Measurements from ENCODE around the gene LCN10. TPM values are rescaled to one million over a fixed set of nuclear protein-coding genes. Genes with fewer than 3 reads are reported as not detected.
"Not testable (repeated sequence)": the region's sequence is repeated elsewhere in the genome, so short reads cannot be mapped to it uniquely, and the experiment has no call there.

LCN10 gene
- total RNA-seq: 7.7 TPM
- long read RNA-seq, partial matches to known transcripts: 0 of 2 reads
- long read RNA-seq, other reads (novel, unspliced or antisense): 2 of 2 reads

DNA sequence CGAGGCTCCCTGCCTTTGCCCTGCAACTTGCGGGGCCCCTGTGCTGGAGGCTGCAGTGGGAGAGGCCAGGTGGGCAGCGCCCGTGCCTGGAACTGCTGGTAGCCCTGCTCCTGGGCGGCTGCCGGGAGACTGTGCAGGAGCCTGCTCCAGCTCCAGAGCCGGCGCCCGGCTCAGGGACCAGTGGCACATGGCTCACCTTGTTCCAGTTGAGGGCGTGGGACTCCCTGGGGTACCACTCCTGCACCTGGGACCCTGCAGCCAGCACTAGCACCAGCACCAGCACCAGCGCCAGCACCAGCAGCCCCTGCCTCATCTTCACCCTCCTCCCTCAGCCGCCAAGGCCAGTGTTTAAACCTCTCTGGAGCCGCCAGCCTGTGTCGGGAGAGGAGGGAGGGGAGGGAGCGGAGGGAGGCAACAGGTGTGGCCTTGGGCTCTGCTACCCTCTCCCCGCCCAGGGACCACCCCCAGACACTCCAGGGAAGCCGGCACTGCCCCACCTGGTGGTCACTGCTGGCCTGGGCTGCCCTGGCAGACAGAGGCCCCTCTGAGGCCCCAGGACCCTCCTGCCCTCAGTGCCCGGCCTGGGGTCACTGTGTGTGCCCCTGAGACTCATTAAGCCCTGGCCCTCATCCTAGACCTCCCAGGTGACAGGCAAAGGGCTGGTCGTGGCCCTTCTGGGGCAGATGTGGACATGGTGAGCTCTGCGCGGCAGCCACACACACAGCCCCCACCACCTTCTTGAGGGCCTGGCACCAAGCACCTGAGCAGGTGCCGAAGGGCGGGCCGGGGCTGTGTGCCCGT lies at the start of gene LCN10:
Gene LCN10, minus strand, starts transcription at position 350 of the 801 bp plus-strand sequence. Its CDS starts 37 bp downstream, at position 313.
- ATAC-seq (ENCODE audit: poor library complexity) (no peak), DNase-seq (no peak)
- intact Hi-C loops (cut with DNase I): no loop called here

DNA sequence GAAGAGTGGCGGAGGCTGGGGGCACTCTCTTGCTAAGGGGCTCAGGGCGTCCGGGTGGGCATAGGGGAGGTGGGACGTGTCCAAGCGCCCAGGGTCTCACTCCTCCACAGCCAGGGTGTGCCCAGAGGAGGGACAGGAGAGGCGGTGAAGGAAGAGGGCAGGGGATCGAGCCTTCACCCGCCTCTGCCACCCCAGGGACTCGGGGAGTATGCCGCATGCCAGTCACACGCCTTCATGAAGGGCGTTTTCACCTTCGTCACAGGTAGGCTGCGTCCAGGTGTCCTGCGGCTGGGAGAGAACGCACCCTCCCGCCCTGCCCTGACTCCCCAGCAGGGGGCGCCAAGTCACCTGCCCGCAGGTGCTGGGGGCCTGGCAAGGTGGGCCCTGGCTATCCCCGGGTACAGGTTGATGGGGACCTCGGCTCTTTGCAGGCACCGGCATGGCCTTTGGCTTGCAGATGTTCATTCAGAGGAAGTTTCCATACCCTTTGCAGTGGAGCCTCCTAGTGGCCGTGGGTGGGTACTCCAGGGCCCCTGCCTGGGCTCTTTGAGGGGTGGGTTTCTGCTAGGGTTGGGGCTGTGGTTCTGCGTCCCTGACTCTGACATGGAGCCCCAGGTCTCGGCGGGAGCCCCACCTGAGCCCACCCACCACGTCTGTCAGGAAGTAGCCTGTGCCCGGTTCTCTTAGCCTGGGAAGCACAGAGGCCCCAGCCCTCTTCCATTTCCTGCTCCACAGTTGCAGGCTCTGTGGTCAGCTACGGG lies 49.0 kb upstream of the LCN10 start:
- ATAC-seq (ENCODE audit: poor library complexity): peak; percentile 7
- intact Hi-C loops (cut with DNase I): no loop called here
- peak; percentile 71 for DNase-seq

DNA sequence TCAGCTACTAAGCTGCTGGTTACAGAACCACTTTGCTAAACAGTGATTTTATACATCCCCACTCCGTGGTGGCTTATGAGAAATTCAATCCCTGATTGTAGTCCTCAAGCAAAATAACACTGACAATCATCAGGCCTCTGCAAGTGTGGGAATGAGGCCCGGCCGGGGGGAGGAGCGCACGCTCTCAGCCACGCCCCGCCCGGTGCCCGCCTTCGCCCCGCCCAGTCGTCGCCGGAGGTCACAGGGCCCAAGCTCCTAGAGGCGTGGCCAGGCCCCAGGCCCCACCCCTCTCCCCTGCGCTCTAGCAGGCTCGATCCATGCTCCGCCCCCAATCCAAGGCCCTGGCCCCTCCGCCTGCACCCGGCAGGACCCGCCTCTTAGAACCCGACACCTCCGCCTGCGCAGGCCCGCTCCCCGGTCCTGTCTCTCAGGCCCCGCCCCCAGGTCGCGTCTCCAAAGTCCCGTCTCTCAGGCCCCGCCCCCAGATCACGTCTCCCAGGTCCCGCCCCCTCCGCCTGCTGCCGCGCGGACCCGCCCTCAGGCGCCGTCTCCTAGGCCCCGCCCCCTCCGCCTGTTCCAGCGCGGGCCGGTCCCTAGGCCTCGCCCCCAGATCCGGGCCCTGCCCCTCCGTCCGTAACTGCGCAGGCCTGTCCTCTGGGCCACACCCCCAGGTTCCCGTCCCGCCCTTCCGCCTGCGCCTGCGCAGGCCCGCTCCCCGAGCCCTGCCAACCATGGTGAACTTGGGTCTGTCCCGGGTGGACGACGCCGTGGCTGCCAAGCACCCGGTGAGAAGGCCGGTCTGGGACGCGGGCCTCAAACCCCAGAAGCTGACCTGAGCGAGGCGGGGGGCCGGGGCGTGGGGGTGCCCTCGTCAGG lies 48.1 kb upstream of the LCN10 start, which contains the start of gene TMEM141:
Gene TMEM141, plus strand, starts transcription at position 705 of the 876 bp plus-strand sequence. Its CDS starts 27 bp downstream, at position 732.
- peak; percentile 100 for DNase-seq
- intact Hi-C loops (cut with DNase I): no loop called here
- peak; percentile 95 for ATAC-seq (ENCODE audit: poor library complexity)

DNA sequence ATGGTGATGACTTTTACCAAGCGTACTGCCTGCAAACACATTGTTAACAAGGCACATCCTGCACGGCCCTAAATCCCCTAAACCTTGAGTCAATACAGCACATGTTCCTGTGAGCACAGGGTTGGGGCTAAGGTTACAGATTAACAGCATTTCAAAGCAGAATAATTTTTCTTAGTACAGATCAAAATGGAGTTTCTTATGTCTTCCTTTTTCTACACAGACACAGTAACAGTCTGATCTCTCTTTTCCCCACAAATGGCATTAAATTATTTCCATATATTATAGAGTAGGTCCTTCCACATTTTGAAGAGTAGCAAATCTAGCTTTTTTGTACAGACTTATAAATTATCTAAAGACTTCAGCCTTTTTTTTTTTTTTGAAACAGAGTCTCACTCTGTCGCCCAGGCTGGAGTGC lies 46.8 kb upstream of the LCN10 start:
- ATAC-seq (ENCODE audit: poor library complexity) (no peak), DNase-seq (no peak)
- intact Hi-C loops (cut with DNase I): no loop called here

DNA sequence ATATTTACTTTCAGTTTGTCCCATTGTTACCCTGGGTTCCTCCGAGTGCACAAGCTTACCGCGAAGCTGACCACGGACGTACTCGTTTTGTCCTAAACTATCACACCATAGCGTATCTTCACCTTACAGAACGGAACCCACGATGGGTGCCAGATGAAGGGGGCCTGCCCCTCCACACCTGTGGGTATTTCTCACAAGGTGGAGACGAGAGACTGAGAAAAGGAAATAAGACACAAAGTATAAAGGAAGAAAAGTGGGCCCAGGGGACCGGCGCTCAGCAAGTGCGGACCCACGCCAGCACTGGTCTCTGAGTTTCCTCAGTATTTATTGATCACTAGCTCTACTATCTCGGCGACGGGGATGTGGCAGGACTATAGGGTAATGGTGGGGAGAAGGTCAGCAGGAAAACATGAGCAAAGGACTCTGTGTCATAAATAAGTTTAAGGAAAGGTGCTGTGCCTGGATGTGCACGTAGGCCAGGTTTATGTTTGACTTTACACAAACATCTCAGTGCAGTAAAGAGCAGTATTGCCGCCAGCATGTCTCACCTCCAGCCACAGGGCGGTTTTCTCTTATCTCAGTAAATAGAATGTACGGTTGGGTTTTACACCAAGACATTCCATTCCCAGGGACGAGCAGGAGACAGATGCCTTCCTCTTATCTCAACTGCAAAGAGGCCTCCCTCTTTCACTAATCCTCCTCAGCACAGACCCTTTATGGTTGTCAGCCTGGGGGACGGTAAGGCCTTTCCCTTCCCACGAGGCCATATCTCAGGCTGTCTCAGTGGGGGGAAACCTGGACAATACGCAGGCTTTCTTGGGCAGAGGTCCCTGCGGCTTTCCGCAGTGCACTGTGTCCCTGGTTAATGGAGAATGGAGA lies 46.1 kb upstream of the LCN10 start:
- DNase-seq; intact Hi-C loops (cut with DNase I); ATAC-seq (ENCODE audit: poor library complexity): not testable (repeated sequence)

DNA sequence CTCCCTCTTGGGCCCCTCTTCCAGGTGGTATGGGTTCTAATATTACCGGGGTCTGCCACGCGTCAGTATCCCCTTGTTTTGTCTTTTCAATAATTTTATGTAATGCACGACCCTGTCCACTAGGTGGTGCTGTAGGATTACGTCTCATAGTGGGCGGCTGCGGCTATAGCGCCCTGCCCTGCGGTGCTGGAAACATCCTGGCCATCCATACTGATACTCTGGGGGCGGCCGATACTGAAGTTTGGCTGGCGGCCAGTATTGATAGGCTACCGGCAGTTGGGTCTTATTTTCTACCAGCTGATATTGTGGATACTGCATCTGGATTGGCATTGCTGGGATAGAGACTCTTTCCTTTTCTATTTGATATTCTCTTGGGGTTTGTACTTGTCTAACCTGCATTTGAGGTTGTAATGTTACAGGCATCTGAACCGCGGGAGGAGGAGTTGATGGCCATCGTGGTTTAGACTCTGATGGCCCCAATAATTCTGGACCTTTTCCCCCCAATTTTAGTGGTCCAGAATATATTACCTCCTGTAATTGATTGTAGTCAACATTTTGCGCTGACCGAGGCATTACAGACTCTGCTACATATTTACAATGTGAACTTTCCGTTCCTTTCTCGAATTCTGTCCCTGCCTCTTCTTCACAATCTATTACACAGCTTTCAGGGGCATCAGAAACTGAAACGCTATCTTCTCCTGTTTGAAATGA lies 45.1 kb upstream of the LCN10 start:
- no peak for ATAC-seq (ENCODE audit: poor library complexity)
- peak; percentile 75 for DNase-seq
- intact Hi-C loops (cut with DNase I): loop anchor here (1.0 kb wide), 1 partner anchor 247 kb away; no protein-coding TSS in a partner anchor

DNA sequence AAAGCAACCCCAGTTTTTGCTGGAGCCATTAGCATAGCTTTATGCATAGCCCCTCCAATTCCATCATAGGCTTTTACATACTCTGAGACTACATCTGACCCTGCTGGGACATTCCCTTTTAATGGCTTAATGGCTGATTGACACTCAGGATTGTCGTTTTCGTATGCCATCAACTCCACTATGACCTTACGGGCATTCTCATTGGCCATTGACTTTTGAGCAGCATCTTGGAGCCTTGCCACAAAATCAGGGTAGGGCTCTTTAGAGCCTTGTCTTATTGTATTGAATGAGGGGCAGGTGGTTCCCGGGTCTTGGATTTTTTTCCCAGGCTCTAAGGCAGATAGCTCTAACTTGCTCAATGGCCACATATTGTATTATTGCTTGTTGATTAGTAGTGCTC lies 44.2 kb upstream of the LCN10 start:
- not testable (repeated sequence) for ATAC-seq (ENCODE audit: poor library complexity); DNase-seq
- intact Hi-C loops (cut with DNase I): loop anchor here (1.0 kb wide), 1 partner anchor 248 kb away; no protein-coding TSS in a partner anchor

DNA sequence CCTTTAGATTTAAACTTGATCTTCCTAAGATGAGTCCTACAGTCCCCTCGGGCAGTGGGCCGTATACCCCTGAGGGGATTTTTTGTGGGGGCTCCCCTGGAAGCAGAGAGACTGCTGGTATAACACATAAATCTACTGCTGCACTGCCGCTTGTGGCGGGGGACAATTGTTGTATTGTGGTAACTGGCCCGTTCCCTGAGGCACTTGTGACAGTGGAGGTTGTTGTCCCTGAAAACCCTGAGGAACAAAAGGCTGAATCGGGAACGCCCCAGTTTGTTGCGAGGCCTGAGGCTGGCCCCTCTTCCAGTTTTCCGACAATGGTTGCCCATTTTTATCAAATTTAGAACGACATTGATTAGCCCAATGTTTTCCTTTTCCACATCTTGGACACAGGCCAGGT lies 43.7 kb upstream of the LCN10 start:
- no peak for ATAC-seq (ENCODE audit: poor library complexity)
- no peak for DNase-seq

DNA sequence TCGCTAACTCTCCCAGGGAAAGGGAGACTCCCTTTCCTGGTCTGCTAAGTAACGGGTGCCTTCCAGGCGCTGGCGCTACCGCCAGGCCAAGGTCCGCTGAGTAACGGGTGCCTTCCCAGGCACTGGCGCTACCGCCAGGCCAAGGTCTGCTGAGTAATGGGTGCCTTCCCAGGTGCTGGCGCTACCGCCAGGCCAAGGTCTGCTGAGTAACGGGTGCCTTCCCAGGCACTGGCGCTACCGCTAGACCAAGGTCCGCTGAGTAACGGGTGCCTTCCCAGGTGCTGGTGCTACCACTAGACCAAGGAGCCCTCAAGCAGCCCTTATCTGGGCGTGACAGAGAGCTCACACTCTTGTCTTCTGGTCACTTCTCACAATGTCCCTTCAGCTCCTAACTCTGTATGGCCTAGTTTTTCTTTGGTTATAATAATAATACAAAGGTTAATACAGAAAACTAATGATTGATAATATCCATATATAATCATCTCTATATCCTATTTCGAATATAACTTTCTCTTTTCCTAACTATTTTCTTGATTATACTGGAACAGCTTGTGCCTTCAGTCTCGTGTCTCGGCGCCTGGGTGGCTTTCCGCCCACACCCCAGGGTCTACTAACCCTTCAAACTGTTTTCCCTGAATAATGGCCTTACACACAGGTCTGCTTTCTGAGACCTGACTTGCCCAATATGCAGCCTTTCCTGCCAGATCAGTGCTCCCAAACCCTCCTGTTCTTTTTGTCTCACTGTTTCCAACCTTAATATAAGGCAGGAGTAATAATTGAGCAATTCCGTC lies 43.0 kb upstream of the LCN10 start:
- intact Hi-C loops (cut with DNase I); DNase-seq; ATAC-seq (ENCODE audit: poor library complexity): not testable (repeated sequence)

More for the DNA sequence above, 43.7 kb upstream of the LCN10 start:
- intact Hi-C loops (cut with DNase I): no loop called here

DNA sequence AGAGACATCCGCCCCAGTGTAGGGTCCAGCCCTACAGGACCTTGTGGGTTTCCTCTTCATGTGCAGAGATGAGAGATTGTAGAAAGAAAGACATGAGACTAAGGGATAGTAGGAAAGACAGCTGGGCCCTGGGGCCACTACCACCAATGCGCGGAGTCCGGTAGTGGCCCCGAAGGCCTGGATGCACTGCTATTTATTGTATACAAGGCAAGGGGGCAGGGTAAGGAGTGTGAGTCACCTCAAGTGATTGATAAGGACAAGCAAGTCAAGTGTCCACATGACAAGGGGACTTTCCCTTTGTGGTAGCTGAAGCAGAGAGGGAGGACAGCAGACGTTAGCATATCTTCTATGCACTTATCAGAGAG lies 42.2 kb upstream of the LCN10 start:
- no peak for ATAC-seq (ENCODE audit: poor library complexity)
- intact Hi-C loops (cut with DNase I): no loop called here
- DNase-seq: no peak

DNA sequence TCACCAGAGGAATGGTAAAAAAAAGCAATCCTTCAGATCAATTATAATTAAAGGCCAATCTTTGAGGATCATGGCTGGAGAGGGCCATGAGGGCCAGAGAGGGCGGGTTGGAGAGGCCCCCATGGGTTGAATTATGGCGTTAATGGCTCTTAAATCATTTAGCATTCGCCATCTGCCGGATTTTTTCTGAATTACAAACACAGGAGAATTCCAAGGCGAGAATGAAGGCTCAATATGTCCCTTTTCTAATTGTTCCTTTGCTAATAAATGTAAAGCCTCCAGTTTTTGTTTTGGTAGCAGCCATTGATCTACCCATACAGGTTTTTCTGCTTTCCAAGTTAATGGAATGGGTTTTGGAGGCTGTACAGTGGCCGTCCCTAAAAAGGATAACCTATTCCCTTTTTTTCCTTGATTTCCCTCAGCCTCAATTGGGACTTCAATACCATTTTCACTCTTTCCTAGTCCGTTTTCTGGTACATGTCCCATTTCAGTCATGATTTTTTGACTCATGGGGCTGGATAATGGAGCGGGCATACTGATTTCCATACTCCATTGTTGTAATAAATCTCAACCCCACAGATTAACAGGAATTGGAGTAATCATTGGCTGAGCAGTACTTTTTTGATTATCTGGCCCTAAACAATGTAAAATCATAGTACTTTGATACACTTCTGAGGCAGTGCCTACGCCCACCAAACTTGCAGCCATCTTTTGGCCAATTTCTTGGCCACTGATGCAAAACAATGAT lies 41.7 kb upstream of the LCN10 start:
- intact Hi-C loops (cut with DNase I): no loop called here
- no peak for ATAC-seq (ENCODE audit: poor library complexity)
- DNase-seq: no peak

DNA sequence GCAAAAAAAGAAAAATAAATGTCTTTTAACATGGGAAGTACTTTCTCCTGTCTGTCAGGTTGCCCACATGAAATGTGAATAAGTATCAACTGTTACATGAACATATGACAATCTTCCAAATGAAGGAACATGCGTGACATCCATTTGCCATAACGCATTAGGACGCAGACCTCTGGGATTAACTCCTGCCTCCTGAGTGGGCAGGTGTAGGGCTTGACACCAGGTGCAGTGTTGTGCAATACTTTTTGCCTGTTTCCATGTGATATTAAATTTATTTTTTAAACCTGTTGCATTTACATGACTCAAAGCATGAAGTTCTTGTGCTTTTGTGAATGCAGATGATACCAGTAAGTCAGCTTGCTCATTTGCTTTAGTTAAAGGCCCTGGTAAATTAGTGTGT lies 39.7 kb upstream of the LCN10 start:
- intact Hi-C loops (cut with DNase I): no loop called here
- no peak for ATAC-seq (ENCODE audit: poor library complexity)
- no peak for DNase-seq

DNA sequence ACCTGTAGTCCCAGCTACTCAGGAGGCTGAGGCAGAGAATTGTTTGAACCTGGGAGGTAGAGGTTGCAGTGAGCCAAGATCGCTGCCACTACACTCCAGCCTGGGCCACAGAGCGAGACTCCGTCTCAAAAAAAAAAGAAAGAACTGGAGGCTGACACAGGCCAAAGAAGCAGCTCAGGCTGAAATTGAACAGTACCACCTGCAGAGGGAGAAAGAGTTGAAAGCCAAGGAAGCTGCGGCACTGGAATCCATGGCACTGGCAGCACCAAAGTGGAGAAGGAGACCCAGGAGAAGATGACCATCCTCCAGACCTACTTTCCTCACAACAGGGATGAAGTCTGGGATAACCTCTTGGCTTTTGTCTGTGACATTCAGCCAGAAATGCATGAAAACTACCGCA lies 37.1 kb upstream of the LCN10 start:
- ATAC-seq (ENCODE audit: poor library complexity) (no peak), DNase-seq (no peak)
- intact Hi-C loops (cut with DNase I): no loop called here

DNA sequence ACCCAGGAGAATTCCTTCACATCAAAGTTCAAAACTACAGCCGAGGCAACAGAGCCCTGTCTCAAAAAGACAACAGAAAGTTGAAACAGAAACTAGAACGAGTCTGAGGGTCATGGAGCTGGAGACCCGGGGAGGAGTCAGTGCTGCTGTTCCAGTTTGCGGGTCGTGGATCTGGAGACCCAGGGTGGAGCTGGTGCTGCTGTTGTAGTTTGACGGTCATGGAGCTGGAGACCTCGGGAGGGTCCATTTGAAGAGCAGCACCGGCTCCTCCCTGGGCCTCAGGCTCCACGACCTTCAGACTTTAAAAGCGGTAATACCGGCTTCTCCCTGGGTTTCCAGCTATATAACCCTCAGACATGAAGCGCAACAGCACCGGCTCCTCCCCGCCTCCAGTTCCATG lies 34.6 kb upstream of the LCN10 start:
- DNase-seq (no peak), ATAC-seq (ENCODE audit: poor library complexity) (no peak)
- intact Hi-C loops (cut with DNase I): no loop called here

DNA sequence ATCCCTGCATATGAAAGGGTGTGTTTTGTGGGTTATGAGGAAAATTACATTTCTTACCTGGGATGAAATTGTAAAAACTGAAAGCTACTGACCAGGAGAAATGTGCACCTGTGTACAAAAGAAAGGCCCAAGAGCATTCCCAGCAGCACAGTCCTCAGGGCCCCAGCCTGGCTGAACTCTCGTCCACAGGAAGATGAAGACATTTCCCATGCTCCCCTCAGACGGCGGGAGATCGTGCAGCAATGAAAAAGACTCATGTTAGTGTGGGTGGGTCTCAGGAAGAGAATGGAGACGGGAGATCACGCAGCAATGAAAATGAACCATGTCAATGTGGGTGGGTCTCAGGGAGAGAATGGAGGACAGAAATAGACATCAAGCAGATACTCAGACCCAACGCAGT lies 34.2 kb upstream of the LCN10 start:
- no peak for ATAC-seq (ENCODE audit: poor library complexity)
- no peak for DNase-seq
- intact Hi-C loops (cut with DNase I): no loop called here

DNA sequence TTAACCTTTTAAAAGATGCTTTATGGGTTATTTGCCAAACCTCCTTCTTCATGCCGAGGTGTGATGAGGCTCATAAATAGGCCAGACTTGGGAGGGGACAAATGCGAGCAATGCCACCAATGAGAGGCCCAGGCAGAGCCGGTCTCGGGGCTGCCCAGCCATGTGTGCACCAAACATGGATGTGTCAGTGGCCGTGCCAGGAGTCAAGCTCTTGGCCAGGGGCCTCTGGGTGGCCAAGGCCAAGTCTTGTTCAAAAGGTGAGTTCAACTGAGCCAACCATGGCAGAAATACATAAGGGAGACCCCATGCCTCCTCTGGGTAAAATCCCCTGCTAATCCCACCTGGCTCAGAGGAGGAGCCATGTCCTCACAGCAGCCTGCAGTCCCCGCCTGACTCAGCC lies 32.5 kb upstream of the LCN10 start:
- intact Hi-C loops (cut with DNase I): no loop called here
- DNase-seq (no peak), ATAC-seq (ENCODE audit: poor library complexity) (no peak)
